ENCODE measurements around the gene KLHL6.
"Not testable (repeated sequence)": the region's sequence is repeated elsewhere in the genome, so short reads cannot be mapped to it uniquely, and the experiment has no call there.

KLHL6 gene

DNA sequence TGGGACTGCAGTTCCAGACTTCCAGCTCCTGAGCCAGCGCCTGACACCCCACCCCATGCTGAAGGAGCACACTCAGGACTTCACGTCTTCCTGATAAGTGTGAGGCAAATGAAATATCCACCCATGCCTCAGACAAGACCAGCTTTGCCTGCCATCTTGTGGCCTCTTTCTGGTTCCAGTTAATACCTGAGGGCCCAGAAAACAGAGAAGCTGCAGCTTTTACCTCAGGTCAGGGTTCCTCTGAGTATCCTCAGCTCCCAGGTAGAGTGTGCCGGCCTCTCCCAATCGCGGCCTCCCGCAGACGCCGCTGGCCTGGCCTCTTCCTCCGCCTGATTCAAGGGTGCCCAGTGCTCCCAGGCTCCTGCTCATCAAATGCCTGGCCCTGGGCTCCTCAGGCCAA, 5.1 kb upstream of the KLHL6 start:
- DNase-seq: no peak

DNA sequence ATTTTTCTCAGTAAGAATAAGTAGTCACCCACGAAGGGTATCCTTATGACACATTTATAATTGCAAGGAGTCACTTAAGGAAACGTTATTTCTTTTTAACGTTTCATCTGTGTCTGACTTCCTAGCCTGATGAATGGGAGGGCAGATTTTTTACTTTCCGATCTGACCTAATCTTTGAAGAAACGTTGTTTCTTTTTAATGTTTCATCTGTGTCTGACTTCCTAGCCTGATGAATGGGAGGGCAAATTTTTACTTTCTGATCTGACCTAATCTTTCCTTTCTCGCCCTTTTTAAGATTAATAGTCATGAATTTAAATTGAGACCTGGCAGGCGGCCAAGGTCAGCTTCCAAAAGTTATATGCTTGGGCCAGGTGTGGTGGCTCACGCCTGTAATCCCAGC, 3.0 kb upstream of the KLHL6 start:
- no peak for DNase-seq

DNA sequence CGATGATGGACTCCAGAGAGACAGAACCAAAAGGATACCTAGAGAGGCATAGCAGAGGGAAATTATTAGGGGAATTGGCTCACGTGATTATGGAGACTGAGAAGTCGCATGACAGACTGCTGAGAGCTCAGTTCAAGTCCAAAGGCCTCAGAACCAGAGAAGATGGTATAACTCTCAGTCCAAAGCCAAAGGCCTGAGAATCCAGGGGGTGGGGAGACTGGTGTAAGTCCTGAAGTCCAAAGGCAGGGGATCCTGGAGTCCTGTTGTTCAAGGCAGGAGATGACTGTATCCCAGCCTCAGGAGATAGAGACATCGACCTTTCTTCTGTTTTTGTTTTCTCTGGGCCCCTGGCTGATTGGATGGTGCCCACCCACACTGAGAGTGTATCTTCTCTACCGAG, 1.2 kb upstream of the KLHL6 start:
- no peak for DNase-seq

DNA sequence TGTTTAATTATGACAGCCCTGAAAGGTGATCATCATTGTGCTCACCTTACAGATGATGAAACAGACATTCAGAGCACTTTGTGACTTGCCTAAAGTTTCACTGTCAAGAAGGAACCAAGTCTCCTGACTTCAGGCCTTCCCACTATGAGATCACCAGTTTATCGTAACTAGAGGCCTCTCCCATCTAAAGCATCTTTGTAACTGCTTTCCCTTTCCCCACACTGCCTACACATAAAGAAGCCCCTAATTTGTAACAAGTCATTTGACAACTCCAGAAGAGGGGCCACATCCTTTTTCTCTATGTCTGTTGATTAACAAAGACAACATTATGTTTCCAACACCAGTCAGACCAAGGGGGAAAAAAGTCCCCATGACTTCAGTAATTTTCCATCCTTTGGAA, 1.1 kb downstream of the KLHL6 start:
- no peak for DNase-seq

DNA sequence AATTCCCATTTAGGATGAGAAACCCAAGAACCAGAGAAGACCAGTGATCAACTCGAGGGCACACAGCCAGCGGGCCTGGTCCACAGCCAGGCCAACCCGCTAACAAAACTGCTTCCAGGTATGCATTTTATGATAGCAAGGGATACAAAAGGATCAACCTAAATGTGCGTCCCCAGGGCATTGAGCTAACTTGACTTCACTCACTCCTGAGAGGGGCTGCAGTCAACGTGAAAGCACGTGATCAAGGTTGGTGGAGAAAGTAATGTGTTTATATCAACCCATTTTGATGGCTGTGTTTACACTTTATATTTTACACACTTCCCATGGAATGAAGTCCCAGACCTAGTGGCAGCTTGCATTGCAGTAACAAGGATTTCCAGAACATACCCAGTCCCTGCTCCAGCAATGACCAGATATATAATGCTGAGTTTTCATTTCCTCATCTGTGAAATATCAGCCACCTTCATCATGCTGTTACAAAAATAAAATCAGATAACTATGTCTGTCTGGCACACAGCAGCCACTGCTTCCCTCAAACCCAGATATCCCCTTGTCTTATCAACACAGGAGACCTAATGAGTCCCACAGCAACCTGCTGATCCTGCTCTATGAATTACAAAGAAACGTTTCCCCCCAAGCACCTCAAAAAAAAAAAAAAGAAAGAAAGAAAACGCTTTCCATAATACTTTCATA, 2.0 kb downstream of the KLHL6 start:
- DNase-seq: no peak

DNA sequence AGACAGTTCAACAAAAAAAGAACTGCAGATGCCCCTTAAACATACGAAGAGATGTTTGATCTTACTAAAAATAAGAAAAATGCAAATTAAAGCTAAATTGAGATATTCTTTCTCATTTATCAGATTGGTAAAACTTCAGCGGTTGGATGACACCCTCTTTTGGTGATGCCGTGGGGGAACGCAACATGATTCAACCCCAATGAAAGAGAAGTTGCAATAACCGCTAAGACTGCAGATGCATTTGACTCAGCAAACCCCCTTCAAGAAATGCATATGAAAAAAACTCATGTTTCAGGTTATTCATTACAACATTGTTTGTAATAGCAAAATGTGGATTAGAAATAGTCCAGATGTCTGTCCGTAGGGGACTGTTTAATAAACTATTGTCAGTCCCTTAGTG, 3.6 kb downstream of the KLHL6 start:
- DNase-seq: no peak

DNA sequence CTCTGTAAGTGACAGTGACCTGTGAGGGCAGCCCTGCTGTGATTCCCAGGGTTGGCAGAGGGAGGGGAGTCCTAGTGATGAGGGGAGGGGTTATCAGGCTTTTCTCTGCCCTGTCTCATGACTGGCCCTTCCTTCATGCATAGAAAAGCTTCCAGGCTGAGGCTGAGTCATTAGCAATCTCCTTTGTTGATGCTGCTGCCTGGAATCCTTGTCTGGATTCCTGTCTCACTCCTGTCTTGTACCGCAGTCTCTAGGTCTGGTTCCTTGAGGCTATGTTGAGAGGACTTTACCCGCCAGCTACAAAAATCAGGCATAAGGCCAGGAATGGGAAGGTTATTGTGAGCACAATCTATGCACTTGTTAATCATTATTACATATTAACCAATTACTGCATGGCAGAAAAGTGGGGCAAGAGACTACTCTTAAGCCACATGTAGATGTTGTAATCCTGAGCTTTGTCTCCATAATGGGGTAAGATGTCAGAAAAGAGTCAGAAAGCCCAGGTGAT, 7.2 kb downstream of the KLHL6 start:
- DNase-seq: no peak

DNA sequence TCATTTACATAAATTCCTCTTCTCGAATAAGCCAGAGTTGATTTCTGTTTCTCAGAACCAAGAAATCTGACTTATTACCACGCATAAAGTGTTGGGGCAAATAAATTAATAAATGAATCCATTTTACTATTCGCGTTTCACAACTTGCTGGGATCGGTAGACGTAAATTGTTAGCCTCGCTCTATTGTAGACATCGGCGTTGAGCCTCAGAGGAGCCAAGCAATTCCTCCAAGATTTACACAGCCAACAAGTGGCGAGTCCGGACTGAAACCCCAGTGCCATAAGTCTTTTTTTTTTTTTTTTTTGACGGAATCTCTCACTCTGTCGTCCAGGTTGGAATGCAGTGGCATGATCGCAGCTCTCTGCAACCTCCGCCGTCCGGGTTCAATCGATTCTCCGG, 8.9 kb downstream of the KLHL6 start:
- no peak for DNase-seq

DNA sequence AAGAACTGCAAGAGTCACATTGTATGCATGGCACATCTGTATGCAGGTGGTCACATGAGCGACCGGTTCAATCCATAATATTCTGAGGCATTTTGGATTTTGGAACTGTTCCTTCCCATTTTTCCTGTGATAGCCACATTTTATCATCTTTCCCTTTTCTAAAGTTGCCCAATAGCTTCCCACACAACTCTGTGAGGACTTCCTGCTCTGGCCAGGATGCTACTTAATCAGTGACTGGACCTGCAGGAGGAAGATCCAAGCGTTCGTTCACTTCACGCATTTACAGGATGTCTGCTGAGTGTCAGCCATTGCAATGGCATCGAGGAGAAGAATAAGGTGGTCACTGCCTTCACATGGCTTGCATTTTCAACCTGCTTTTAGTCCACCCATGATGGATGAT, 9.8 kb downstream of the KLHL6 start:
- no peak for DNase-seq

DNA sequence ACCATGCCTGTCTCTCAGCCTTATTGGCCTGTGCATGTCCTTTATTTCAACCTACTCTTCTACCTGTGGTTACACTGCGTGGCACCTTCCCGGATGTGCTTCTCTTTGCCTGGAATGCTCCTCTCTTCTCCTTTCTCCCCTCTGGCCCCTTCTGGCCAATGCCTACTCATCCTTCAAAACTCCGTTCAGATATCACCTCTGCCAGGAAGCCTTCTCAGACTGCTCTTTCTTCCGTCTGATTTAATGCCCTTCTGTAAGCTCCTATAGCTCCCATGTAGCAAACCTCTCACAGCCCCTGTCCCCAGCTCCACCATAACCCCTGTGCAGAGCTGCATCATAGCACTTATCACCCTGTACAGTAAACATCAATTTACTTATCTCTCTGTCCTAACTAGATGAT, 13.2 kb downstream of the KLHL6 start:
- DNase-seq: no peak

DNA sequence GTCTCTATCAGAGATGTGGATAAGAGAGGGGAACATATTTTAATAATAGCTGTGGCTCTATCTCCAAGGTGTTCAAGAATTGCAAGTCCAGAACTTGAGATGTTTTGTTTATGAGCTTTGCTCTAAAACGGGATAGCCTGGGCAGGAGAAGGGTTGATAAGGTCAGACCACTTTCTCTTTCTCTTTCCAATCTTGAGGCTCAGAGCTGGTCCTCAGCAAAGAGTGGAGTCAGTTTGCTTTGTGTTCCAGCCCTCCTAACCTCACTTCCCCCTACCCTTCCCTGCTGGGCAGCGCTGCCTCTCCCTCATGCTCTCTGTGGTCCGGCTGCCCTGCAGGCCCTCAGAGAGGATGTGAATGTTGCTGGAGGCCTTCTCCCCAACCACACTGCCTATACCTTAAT, 13.8 kb downstream of the KLHL6 start:
- no peak for DNase-seq

DNA sequence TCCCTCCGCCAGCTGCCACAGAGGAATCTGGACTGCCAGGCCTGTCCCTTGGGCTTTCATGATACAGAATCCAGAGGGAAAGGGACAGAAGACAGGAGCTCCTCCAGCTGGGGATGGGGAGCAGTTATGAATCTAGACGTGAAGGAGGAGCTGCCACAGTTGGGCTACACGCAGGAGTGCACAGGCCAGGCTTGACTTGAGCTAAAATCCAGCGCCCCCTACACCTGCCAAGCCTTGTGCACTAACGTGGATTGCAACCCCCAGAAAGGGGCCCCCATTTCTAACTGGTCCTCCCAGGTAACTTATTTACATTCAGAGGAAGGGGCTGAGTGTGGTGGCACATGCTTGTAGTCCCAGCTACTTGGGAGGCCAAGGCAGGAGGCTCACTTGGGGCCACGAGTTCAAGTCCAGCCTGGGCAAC, 14.3 kb downstream of the KLHL6 start:
- DNase-seq: no peak

DNA sequence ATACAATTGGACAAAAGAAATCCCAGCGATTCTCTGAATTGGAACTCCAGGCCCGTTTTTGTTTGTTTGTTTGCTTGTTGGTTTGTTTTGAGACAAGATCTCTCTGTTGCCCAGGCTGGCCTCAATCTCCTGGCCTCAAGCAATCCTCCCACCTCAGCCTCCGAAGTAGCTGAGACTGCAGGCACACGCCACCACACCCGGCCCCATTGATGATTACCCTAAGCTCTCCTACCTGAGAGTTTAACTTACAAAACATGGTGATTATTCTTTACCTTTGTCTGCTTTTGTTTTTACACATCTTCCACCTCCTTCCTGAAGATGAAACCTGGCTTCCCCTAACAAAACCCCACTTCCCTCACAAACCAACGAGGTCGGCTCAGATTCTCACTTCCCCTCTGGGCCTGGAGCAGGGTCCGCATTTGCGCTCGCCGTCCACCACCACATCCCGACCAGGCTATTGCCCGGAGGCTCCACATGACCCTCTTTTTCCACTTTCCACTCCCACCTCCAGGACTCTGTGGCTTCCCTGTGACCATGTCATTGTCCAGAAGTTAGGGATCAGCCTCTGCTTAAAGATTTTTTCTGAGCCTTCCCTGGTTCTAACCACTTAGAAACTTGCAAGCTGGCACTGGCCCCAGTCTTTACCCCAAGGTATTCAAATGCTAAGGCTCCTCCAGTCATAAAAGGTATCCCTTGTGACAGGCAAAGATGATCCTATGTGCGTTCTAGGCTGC, 14.8 kb downstream of the KLHL6 start:
- no peak for DNase-seq

DNA sequence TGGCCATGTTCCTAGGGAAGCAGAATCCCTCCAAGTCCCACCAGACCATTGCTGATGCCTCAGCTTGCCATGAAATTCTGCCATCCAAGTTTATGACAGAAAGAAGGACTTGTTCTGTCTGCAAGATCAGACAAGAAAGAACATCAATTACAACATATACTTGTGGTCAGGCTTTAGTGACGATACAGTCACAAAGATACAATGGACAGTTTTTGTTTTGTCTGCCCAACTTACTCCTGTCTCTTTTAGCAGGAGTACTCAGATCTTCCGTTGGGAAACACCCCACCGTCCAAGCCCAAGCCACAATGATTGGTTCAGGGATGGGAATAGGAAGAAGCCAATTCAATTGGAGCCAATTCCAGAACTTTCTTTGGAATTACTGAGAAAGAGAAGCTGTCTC, 15.7 kb downstream of the KLHL6 start:
- no peak for DNase-seq

DNA sequence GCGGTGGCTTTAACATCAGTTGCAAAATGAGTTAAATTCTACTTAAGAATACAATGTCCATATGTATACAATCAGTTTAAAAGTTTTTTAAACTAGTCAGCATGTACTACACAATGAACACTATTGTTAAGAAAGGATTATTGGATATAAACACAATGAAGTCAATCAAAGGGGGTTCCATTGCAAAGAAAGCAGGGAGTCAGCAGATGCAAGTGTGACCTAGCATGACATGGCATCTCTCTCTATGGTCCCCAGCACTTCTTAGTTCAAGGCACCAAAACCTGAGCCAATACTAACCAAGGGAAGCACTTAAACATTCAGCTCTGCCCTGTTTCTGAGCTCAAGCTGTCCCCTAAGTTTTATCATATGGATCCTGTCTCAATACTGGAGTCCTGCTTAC, 17.0 kb downstream of the KLHL6 start:
- DNase-seq: no peak

DNA sequence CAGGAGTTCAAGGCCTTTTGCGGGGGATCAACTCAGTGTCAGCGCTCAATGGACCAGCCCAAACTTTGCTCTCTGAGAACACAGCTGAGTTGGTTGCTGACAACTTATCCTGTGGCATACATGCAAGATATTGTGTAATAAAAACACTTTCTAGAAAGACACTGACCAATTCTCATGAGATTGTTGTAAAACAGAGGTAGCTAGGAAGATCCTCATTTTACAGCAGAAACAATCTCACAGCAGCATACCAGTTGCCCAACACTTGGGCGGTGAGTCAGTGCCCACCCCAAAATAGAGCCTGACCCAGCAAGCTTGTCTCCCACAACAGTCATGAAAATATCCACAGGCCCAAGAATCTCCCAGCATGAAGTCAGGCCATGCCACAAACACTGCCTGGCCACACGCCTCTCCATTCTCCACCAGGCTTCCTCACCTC, 18.2 kb downstream of the KLHL6 start:
- no peak for DNase-seq

DNA sequence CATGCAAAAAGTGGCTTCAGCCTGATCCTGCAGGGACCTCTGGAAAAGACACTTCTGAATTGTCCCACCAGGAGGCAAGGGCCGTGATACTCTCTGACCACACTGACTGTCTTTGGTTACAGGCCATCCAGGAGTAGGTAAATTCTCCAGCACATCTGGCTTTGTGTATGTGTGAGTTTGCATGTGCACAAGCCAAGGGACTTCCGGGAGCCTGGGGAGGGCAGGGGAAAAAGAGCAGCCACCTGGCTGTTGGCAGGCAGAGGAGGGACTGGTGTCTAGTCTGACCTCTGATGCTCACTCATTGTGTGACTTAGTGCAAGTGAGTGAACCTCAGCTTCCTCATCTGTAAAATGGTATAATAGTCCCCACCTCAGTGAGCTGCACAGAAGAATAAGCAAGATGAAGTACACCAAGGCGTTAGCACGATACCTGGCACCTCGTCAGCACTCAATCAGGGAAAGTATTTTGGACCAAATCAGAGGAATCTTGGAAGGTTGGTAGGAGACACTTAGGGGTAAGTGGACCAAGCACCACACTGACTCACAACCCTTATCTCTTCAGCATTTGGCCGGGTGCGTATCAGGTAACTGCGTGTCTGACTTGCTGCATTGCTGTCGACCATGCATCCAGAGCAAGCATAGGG, 19.1 kb downstream of the KLHL6 start:
- no peak for DNase-seq

DNA sequence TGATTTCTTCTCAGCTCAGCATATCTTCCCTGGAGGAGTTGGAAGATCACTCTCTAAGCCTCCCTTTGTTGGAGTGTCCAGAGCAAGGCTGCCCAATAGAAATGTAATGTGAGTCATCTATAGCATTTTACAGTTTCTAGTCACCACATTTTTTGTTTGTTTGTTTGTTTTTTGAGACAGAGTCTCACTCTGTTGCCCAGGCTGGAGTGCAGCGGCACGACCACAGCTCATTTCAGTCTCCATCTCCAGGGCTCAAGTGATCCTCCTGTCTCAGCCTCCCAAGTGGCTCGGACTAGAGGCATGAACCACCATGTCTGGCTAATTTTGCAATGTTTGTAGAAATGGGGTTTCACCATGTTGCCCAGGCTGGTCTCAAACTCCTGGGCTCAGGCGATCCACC, 21.3 kb downstream of the KLHL6 start:
- DNase-seq: no peak

DNA sequence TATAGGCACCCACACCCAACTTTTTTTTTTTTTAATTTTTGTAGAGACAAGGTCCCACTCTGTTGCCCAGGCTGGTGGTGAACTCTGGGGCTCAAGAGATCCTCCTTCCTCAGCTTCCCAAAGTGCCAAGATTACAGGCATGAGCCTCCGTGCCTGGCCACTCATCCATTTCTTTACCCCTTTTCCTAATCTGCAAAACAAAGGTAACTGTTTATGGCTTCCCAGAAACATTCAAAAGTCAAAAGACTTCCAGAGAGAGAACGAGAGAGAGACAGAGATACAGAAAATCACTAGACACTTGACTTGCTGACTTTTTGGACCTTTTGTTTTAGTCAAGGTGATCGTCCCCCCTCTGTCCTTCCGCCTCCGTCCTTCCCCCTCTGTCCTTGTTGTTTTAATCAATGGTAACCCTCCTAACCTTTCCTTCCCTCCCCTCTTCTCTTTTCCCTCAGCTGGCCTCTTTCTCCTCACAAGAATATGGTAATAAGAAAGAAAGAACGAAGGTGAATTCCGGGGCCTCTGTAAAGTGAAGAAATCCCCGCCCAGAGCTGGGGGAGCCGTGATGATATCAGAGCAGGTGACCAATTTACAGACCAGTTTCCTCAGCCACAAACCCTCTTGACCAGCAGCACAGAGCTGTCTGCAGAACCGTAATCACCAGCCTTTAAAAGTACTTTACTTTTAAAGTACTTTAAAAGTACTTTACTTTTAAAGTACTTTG, 21.9 kb downstream of the KLHL6 start:
- DNase-seq: no peak

DNA sequence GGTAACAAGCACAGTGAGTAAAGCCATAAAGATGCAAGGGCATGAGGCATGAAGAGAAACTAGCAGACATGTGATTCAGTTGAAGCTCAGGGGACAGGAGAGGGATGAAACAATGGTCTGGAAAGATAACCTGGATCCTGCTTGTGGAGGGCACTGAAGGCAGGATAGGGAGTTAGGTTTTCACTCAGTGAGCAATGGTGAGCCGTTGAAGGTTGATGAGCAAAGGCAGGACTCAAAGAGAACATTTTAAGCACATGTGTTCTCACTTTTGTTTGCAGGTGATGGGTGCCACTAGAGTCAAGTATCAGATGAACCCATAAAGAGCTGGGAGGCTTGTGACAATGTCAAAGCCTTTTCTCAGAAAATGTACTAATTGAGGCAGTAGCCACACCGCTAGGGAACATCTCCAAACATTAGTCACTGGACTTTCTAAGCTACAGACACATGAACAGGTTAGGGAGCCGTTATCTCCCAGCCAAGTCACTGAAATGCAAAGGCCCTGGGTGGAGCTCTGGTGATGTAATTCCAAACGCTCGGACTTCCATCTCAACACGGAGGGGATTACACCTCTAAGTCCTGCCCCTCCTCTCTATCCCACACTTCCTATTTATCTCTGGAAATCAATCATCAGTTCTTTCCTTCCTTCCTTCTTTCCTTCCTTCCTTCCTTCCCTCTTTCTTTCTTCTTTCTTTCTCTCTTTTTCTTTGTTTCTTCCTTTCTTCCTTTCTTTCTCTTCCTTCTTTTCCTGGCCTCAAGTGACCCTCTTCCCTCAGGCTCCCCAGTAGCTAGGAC, 22.7 kb downstream of the KLHL6 start:
- no peak for DNase-seq

DNA sequence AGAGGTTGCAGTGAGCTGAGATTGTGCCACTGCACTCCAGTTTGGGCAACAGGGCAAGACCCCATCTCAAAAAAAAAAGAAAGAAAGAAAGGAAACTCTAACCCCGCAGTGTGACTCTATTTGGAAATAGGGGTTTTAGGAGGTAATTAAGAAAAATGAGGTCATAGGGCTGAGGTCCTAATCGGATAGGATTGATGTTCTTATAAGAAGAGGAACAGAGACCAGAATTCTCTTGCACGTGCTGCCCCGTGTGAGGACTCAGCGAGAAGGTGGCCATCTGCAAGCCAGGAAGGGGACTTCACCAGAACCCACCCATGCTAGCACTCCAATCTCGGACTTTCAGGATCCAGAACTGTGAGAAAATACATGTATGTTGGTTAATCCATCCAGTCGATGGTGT, 25.8 kb downstream of the KLHL6 start:
- DNase-seq: no peak

DNA sequence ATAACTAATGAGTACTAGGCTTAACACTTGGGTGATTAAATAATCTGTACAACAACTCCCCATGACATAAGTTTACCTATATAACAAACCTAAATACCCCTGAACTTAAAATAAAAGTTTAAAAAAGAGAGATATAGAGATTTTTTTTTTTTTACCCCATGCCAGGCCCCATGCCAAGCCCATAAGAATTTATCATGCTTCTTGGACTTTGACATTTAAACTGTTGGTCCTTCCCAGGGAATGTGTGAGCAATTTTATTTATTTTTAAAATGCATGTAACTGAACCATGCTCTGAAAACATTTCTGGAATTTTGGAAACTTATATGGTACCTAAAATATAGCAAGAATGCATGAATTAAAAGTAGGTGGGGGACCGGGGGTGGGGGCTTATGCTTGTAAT, 26.3 kb downstream of the KLHL6 start:
- DNase-seq: no peak

DNA sequence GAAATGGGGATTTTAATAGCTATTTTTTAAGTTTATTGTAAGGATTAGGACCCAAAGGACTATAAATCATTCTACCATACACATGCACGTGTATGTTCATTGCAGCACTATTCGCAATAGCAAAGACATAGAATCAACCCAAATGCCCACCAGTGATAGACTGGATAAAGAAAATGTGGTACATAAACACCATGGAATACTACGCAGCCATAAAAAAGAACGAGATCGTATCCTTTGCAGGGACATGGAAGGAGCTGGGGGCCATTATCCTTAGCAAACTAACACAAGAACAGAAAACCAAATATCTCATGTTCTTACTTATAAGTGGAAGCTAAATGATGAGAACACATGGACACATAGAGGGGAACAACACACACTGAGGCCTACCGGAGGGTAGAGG, 26.7 kb downstream of the KLHL6 start:
- not testable (repeated sequence) for DNase-seq

Measured in NCI-H2029 (cell line).